HG02884 (cell line): ENCODE data around the gene ADCYAP1R1.

ENCODE experiments used
- ATAC-seq: cut with Tn5 transposase; IDR thresholded peaks from one replicate; pipeline ENCODE4 v1.9.1; 2021; ENCODE audit warnings: mild to moderate bottlenecking, moderate library complexity; ENCODE audit not compliant: unreplicated experiment

The ADCYAP1R1 gene

DNA sequence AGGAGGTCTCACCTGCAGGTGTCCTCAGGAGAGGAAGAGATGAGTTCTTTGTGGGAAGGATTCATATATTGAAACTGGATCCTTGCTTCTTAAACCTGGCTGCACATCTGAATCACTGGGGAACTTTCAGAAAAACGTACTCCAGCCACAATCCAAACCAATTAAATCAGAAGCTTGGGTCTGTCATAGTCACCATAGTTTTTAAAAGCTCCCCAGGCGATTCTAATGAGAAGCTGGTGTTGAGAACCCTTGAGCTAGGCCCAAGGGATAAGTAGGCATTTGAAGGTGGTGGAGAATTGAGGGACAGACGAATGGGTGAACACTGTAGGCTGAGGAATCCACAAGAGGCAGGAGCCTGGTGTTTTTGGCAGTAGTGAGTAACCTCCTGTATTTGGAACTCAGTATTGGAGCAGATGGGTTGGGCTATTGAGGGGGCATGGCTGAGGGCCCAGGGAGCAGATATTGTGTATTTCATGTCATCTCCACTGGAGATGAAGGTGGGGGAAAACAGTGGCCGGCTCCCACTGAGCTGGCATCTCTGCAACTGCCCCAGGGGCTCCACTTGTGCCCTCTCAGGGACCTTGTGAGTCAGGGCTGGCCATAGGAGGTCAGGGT, 14.5 kb downstream of the ADCYAP1R1 start:
- ATAC-seq = no peak

DNA sequence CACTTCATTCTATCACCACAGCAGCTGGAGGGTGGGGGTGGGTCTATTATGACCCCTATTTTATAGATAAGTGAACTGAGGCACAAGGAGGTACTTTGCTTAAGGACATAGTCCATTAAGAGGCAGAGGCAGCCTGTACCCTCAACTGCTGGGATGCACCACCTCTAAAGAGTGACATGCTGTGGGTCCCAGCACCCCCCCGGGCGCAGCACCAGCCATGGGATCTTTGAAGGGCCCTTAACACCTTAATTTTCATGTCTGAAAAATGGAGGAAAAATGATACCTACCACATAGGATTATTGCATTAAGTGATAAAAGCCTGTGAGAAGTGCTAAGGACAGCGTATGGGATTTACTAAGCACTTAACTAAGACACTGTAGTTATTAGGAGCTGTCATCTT, 15.4 kb downstream of the ADCYAP1R1 start:
- no peak for ATAC-seq

- no peak for ATAC-seq
Observed at GRCh38 chr7:31068006-31068675, 16.0 kb downstream of the ADCYAP1R1 start.

DNA sequence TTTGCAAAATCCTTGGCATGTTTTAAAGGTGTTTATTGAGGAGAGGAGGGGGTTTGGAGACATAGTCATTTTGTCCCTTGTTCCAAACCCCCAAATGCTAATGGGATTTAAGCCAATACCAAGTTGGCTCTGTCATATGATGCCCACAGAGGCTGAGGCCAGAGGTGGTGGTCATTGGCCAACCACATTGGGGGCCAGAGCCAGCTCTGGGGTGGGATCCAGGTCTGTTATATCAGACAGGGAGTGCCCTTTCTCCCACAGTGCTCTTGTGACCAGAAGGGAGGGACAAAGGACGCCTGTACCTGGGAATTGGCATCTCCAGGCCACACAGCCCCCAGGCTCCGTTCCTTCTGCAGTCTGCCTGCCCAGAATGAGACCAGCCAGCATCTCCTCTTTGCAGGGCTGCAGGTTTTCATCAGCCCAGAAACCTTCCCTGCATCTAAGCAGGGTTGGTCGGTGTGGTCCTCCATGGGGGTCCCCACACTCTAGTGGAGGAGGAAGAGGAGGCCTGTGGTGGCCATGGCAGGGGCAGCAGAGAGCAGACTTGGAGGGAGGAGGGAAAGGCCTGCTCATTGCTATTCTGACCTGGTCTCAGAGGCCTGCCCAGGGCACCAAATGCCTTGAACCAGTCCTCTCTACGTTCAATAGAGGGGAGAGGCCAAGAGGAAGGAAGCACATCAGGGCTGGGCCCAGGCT, 17.9 kb downstream of the ADCYAP1R1 start:
- no peak for ATAC-seq

- ATAC-seq = no peak
Observed at GRCh38 chr7:31070991-31071644, 19.0 kb downstream of the ADCYAP1R1 start.

GRCh38 chr7:31071645-31072029, 19.5 kb downstream of the ADCYAP1R1 start:
- no peak for ATAC-seq

GRCh38 chr7:31073326-31074119, 21.4 kb downstream of the ADCYAP1R1 start:
- ATAC-seq = no peak

- ATAC-seq = no peak
Observed at GRCh38 chr7:31074120-31074383, 21.9 kb downstream of the ADCYAP1R1 start.

GRCh38 chr7:31074403-31075085, 22.4 kb downstream of the ADCYAP1R1 start:
- no peak for ATAC-seq

DNA sequence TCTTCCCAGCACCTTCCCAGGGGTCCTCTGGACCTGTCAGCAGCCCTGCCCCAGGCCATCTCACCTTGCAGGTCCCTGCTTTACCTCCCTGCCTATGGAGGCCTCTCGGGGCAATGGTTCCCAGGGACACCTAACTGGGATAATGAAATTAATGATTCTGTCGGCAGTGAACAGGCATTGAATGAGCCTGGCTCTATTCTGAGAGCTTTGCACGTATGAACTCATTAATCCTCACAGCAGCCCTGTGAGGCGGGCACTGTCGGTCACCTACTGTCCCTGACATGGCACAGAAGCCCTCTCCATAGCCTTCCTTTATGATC, 22.9 kb downstream of the ADCYAP1R1 start:
- no peak for ATAC-seq

DNA sequence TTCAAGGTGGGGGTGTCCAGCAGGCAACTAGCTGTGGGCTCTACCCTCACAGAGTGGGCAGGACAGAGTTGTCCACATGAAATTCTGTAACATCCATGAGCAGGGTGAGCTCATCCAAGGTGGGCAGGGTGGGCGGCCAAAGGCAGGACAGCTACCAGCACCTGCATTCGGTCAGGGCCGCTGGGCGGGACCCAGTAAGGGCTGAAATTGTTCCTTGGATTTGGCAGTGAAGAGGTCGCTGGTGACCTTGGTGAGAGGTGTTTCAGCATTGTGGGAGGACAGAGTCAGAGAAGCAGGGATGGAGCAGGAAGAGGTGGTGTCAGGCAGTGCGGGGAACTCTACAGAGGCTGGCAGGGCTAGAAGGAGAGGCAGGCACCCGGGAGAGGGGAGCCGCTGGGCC, 23.9 kb downstream of the ADCYAP1R1 start:
- ATAC-seq = no peak

DNA sequence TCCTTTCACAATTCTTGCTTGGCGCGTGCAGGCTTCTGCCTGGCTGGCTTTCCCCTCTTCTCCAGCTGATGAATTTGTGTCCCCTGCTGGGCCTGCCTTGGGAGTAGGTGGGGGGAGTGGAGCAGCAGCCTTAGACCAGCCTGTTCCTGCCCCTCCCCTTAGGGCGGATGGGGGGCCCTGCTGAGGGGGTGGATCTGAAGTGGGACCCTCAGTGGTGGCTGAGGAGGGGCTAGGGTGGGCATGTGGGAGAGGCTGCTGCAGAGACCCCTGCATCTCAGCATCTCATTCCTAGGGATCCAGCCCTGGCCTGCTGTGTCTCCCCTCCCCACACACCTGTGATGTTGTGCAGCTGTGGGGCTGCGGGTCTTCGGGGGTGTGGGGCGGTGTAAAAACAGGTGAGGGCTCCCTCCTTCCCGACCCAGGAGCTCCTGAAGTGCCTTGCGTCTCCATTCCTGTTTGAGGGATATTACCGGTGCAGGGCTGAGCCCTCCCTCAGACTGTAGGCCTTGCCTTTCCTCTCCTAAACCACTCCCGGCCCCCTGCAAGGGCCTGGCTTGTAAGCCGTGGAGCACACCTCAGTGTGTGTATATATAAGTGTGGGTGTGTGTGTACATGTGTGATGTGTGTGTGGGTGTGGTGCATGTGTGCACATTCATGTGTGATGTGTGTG, 24.7 kb downstream of the ADCYAP1R1 start:
- no peak for ATAC-seq

GRCh38 chr7:31077484-31078362, 25.6 kb downstream of the ADCYAP1R1 start:
- ATAC-seq = no peak

GRCh38 chr7:31078363-31078990, 26.4 kb downstream of the ADCYAP1R1 start:
- ATAC-seq = no peak

DNA sequence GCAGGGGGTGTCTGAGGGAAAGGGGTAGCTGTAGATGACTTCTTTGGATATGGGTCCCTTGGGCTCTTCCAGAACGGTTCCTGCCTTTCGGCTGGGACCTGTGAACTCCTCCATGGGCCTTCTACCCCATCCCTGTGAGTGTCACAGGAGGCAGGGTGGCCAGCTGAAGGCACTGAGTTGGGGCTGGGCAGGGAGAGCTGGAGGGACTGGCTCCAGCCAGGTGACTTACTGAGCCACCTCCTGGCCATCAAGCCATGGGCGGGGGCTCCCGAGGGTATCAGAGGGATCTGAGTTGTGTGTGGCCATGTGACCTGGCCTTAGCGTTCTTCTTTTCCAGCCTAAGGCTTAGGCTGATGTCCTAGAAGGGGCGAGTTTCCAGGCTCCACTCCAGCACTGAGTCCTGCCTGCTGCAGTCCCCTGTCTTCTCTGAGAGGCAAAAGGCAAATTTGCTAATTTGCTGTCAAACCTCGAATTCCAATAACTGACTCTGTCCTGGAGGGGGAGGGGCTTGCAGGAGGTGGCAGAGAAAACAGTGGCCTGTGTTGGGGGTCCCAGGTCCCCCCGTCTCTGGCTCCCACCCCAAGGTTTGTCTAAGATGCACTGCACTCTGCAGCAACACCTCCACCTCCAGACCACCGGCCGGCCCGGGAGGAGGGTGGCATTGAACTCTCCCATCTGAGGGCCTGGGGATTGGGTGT, 27.2 kb downstream of the ADCYAP1R1 start:
- no peak for ATAC-seq

- ATAC-seq = no peak
Observed at GRCh38 chr7:31079824-31080511, 27.9 kb downstream of the ADCYAP1R1 start.

DNA sequence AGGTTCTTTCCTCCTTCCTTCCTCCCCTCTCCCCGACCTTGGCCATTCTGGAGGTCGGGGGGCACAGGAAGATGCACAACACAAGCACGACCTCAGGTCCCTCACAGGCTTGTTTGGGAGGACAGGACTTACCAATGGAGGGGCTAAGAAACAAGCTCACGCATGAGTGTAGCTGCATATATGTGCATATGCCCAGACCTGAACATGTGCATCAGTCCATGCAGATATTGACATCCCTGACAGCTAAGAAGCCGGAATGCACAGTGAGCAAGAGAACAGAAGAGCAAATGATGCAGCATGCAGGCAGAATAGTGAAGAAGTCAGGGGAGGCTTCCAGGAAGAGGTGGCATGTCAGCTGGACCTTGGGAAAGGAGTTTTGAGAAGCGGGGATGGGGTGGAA, 28.7 kb downstream of the ADCYAP1R1 start:
- no peak for ATAC-seq

- ATAC-seq = no peak
Observed at GRCh38 chr7:31082017-31082416, 29.9 kb downstream of the ADCYAP1R1 start.
